A204.1 (cell line): Measurements from ENCODE around the gene RARRES2.
"Not testable (repeated sequence)": the region's sequence is repeated elsewhere in the genome, so short reads cannot be mapped to it uniquely, and the experiment has no call there.

ENCODE experiments used
- FAIRE-seq: peaks from 2 replicates; lab custom pipeline; 2012; peaks lifted over from hg19 to GRCh38; lab: Jason Lieb, UNC

The RARRES2 gene

DNA sequence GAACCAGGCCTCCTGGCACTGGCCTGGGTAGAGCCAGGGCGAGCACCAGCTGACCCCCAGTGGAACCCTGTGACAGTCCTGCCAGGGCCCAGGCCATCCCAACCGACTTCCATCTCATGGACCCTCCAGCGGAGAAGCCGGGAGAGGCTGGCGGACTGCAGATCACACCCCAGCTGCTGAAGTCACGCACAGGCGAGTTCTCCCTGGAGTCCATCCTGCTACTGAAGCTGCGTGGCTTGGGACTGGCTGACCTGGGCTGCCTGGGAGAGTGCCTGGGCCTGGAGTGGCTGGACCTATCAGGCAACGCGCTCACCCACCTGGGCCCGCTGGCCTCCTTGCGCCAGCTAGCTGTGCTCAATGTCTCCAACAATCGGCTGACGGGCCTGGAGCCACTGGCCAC, 4.7 kb downstream of the RARRES2 start:
- FAIRE-seq: no peak

- FAIRE-seq: no peak
These were observed 5.7 kb downstream of the RARRES2 start for GRCh38 chr7:150335774-150336112.

DNA sequence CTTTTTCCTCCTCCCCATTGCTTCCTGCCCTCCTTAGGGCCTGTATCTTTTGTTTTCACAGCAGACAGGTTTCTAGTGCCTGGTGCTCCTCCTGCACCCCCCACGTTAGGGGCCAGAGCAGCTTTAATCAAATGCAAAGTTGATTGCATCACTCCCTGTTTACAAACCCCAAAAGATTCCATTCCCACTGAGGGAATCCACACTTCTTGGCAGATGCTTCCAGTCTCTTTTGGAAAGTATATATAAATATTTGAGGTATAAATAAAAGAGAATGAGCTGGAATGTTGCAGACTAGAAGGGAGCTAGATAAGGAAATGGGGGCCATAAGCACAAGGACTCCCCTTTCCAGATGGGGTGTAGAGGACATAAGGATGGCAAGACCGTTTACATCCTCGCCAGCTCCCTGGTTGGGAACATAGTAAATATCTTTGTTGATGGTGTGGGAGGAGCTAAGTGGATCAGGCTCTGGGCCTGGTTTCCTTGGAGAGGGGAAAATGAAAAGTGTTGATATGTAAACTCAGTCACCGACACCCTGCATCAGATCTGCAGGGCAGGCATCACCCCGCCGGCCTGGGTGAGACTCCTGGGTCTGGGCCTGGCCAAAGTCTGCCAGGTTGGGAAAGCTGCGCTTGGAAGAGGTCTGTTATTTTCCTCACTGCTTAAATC, 6.2 kb downstream of the RARRES2 start:
- FAIRE-seq: no peak

DNA sequence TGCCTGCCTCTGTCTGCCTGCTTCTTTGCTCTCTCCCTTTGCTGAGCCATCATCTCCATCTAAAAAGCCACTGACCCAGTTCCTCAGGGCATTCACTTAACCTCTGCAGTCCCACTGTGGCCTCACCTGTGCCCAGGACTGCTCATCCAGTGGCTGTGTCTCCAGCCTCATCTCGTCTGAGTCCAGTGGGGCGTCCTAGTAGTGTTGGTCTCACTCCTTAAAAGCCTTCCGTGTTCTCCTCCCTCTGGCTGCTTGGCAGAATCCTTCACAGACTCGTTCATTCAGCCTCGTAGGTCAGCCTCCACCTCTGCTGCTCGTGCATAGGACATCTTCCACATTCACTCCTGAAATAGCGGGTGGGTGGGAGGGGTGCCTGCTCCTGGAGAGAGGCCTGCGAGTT, 7.3 kb downstream of the RARRES2 start:
- FAIRE-seq: no peak

- FAIRE-seq: no peak
These were observed 7.8 kb downstream of the RARRES2 start for GRCh38 chr7:150333659-150334058.

DNA sequence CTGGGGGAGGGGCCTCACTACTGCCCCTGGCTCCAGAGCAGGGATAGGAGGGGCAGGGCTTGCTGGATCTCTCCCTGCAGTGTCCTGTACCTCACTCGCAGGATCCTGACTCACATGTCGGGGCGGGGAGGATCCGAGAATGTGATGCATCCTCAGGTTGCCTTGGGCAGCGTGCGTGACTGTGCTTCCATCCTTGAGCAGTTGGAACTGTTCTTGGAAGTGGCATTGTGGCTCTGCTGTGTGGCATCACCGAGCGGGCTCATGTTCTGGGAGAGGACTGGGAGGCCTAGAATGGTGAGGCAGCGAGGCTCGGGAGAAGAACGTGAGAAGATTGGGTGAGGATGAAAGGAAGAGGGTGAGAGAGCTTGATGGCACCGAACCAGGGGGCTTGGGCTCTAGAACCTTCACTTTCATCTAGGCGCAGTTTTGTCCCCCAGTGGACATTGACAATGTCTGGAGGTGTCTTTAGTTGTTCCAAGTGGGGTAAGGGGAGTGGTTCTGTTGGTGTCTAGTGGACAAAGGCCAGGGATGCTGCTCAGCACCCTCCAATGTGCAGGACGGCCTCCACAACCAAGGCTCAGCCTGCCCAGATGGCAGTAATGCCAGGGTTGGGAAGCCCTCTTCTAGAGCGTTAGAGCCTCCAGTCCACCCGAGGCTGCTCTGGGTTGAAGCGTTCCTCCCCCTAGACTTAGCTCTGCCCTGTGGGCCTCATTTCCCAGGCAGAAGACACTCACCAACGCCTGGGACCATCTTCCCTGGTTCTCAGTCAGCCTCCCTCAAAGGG, 8.4 kb downstream of the RARRES2 start:
- FAIRE-seq: no peak

DNA sequence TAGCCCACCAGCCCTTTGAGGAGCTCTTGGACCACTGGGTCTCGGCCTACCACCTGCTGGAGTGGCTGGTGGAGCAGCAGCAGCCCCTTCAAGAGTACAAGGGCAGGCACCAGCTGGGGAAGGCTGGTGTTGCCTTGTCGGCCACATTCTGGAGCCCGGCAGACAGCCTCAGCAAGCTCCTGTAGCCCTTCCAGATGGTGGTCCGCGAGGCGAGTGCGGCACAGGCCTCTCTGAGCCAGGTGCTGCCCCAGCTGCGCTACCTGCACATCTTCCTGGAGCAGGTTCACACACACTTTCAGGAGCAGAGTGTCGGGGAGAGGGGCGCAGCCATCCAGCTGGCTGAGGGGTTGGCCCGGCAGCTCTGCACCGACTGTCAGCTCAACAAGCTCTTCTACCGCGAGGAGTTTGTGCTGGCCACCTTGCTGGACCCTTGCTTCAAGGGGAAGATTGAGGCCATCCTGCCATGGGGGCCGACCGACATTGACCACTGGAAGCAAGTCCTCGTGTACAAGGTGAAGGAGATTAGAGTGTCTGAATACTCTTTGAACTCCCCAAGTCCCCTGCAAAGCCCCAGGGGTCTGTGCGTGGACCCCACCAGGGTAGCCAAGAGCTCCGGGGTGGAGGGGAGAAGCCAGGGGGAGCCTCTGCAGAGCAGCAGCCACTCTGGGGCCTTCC, 11.1 kb downstream of the RARRES2 start:
- FAIRE-seq: no peak

DNA sequence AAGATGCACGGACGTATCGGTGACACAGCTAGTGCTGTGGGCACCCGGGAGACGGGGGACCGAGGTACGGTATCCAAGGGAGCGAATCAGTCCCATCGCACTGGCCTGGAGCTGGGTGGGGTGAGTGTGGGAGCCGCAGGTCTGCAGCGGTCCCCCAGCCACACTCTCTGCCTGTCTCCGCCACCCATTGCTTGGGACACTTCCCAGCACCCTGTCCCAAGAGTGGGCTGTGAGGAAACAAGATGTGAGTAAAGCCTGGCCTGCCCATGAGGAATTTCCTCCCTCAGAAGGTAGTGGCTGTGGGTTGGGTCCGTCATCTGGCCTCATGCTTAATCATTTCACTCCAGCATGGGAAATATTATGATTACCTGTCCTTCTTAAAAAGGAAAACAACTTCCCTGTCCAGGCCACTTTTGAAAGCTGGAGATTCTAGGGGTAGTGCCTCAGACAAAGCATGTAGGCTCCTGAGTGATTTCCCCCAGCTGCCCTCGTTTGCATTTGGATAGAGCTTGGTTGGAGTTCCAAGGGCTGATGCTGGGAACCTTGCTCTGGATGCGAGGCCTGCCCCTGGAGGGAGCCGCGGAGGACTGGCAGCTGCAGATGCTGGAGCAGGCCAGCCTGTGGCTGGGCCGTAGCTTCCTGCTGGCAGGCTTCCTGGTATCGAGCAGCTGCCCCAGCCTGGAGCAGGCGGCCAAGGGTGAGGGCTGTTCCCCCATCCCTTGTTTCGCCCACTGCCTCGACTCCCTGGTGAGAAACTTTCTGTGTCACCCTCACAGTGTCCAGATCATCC, 11.9 kb downstream of the RARRES2 start:
- no peak for FAIRE-seq

DNA sequence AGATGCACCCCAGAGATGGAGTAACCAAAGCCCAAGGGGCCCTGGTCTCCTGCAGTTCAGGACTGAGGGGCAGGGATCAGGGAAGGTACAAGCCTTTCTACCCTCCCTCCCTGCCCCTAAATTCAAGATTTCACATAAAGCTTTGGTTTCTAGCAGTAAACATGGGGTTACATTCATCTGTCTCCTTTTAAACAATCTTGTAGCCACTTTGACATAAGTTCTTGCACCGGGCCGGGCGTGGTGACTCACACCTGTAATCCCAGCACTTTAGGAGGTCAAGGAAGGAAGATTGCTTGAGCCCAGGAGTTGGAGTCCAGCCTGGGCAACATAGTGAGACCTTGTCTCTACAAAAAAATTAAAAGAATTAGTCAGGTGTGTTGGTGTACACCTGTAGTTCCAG, 14.1 kb downstream of the RARRES2 start:
- FAIRE-seq: no peak

- FAIRE-seq: no peak
These were observed 14.7 kb downstream of the RARRES2 start for GRCh38 chr7:150326657-150327268.

- no peak for FAIRE-seq
These were observed 15.5 kb downstream of the RARRES2 start for GRCh38 chr7:150325901-150326300.

DNA sequence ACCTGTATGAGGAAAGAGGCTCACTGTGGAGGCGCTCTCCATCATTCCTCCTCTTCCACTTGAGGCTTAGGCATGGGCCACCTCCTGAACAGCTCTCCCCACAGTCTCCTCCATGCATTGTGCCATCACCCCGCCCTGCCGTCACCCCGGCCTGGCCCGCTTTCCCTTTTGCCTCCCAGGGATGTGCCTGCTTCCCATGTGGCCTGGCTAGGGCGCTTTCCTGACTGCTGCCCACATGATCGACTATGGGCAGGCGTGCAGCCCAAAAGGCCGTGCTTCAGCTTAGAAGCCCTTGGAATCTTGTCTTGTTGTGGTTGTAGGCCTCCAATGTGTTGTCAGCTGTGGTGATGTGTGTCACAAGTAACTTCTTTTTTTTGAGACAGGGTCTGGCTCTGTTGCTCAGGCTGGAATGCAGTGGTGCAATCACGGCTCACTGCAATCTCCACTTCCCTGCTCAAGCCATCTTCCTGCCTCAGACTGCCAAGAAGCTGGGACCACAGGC, 16.3 kb downstream of the RARRES2 start:
- FAIRE-seq: no peak

GRCh38 chr7:150324373-150324961, 17.0 kb downstream of the RARRES2 start:
- FAIRE-seq: no peak

- no peak for FAIRE-seq
These were observed 17.6 kb downstream of the RARRES2 start for GRCh38 chr7:150323682-150324372.

- FAIRE-seq: no peak
These were observed 18.4 kb downstream of the RARRES2 start, which contains the start of the genes ACTR3C and LRRC61 for GRCh38 chr7:150322833-150323681. Gene ACTR3C, minus strand, starts transcription at chr7:150323545. Its CDS starts 28,249 bp downstream, at chr7:150295296. Gene LRRC61, plus strand, starts transcription at chr7:150323355. Its CDS starts 13,507 bp downstream, at chr7:150336862.

GRCh38 chr7:150322114-150322832, 19.2 kb downstream of the RARRES2 start:
- no peak for FAIRE-seq

GRCh38 chr7:150321788-150322113, 19.7 kb downstream of the RARRES2 start:
- no peak for FAIRE-seq

DNA sequence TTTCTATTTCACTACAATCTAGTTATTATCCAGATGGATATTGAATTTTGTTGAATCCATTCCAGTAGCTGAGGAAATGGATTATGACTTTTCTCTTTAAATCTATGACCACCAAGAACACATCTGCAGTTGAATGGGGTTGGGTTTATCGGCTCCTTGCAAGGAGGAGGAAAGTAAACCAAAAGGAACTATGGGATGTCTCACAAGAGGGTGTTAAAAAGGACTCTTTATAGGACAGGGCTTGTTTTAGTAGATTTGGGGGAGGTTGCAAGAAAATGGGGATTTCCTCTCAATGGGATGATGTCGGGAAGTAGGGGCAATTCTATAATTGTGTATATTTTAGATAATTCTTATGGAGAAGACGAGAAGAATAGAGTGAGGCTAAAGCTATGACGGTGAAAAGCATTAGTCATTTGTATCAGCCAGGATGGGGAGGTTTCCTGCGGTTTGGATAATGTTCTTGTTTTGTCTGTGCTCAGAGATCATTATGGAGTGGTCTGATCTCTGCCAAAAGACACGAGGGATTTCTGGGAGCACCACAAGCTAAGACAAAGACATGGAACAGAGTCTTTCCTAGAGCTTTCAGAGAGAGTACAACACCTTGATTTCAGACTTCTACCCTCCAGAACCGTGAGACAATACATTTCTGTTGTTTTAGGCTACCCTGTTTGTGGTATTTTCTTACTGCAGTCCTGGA, 23.5 kb downstream of the RARRES2 start:
- FAIRE-seq: no peak

- not testable (repeated sequence) for FAIRE-seq
These were observed 24.4 kb downstream of the RARRES2 start for GRCh38 chr7:150316987-150317386.
